SKM-1 treated with dmso at 0.1 percent for 144 hours (cell line): ENCODE results near the gene USP47.

Source experiments
- DNase-seq: peaks from one replicate; lab custom pipeline; 2025; ENCODE audit not compliant: unreplicated experiment; lab: John Stamatoyannopoulos, UW

The USP47 gene

DNA sequence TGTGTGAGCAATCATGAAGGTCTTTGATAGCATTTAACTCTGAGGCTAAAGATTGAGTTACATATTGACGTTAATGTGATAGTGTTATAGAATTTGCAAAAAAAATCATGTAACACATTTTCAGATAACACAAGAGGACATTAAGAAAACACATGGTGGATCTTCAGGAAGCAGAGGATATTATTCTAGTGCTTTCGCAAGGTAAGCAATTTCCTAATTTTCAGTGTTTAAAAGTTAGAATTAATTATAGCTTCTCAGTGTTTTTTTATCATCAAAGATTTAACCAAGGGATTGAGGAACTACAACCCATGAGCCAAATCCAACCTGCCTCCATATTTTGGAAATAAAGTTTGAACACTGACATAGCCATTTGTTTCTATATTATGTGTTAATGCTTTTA, 88.1 kb downstream of the USP47 start:
- DNase-seq, result no peak

DNA sequence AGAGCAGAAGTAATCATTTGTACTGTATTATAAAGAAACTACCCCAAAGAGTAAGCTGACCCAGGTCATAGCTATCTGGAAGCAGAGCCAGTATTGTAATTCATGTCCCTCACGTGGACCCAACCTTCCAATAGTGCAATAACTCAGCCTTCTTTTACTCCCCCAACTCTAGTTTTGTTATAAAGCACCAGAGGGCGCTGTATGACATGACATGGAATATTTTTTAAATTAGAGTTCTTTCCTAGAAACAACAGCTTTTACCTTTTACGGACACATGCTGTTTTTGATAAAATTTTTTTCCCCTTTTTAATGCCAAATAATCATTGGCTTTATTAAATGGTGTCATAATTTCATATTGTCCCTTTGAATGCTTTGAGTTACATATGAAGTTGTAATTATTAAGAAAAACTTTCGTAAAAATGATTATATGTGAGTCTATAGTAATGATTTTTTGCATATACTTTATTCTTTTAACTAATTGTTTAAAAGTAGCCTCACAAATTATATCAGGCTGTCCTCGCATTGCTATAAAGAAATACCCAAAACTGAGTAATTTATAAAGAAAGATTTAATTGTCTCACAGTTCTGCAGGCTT, 89.8 kb downstream of the USP47 start:
- peak; percentile 41 for DNase-seq

- no peak for DNase-seq
Observed at GRCh38 chr11:11935536-11935935, 93.8 kb downstream of the USP47 start.

- no peak for DNase-seq
Observed at GRCh38 chr11:11937433-11937832, 95.7 kb downstream of the USP47 start.

- DNase-seq, result no peak
Observed at GRCh38 chr11:11937957-11938356, 96.2 kb downstream of the USP47 start.

DNA sequence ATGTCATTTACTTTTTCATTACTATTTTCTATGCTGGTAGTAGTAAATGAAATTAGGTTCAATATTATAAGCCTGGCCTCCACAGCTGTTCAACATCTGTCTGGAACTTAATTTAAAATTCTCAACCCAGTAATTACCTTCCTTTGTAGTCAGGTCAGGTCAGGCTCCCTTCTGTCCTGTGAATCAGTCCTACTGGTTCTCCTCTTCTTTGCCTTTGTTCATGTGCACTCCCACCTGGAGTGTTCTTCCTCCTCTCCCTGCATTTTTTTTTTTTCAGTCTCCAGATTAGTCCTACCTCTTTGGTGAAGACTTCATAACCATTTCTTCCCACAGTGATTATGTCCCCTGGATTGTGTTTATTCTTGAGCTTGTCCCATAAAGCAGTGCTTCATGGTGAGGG, 98.8 kb downstream of the USP47 start:
- DNase-seq, result no peak

DNA sequence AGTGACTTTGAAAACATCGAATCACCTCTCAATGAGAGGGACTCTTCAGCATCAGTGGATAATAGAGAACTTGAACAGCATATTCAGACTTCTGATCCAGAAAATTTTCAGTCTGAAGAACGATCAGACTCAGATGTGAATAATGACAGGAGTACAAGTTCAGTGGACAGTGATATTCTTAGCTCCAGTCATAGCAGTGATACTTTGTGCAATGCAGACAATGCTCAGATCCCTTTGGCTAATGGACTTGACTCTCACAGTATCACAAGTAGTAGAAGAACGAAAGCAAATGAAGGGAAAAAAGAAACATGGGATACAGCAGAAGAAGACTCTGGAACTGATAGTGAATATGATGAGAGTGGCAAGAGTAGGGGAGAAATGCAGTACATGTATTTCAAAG, 100.9 kb downstream of the USP47 start:
- DNase-seq, result no peak

GRCh38 chr11:11944444-11944843, 102.7 kb downstream of the USP47 start:
- no peak for DNase-seq

GRCh38 chr11:11946180-11946579, 104.4 kb downstream of the USP47 start:
- no peak for DNase-seq

DNA sequence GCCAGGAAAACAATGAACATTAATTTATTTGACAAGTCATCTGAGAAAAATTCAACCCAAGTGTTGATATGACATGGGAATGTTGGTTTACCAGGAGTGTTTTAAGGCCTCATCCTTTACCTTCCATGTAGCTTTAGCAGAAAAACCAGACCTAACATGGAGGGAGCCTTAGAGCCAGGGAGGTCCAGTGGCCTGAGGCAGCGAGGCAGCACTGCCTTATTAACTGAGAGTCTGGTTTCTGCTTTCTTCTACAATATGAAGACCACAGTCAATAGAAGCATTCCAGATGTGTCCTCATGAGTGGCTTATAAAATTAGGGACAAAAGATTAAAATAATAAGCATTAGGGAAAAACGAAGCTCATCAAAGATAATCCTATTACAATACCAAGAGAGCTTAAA, 105.1 kb downstream of the USP47 start:
- DNase-seq, result no peak

- no peak for DNase-seq
Observed at GRCh38 chr11:11947825-11948224, 106.1 kb downstream of the USP47 start.

DNA sequence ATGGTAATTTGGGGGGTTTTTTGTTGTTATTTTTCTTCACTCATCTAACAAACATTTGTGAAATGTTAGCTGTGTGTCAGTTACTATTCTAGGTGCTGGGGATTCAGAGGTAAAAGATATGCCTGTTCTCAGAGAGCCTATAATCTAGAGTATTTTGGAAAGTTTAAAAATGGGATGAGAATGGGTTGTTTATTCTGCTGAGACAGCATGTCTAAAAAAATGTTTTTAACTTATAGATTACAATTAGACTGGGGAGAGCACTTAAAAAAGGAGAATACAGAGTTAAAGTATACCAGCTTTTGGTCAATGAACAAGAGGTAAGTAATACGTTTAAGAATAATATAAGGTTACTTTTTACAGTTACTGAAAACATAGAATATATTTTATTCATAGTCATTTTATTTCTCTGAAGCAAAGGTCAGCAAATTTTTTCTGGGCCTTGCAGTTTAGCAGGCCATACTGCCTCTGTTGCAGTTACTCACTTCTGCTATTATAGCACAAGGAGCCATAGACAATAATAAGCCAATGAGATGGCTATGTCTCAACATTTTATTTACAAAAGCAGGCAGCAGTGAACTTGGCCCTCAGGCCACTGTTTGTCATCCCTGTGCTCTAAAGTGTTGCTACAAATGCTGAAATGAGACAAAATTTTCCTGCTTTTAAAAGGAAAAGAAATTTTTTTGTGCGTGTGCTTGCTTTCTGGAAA, 106.6 kb downstream of the USP47 start:
- no peak for DNase-seq

DNA sequence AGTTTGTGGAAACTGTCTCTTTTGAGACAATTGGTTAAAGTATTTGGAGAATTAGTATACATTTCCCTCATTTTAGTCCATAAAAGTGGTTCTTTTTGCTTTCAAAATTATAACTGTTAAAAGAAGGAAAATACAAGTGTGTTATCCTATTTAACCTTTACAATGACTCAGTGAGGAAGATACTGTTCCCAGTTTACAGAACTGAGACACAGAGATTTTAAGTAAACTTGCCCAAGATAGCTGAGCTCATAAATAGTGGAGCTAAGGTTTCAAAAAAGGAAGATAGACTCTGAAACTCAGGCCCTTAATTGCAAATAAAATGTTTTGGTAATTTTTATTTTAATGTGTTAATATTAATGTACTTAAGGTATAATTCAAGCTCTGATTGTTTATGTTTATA, 107.7 kb downstream of the USP47 start:
- DNase-seq, result no peak

DNA sequence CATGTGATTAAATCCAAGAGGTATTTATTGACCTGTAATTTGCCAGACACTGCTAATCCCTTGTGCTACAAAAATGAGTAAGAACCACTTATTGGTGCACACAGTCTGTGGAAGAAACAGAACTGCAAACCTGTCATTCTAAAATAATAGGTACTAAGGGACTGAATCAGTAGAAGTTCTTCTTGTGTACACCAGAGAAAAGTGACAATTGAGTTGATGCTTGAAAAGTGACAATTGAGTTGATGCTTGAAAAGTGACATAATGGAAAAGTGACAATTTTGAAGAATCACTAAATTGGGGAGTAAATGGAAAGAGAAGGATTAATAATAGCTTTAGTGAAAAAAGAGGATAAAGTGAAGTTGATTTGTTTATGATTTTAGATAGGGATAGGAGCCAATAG, 110.3 kb downstream of the USP47 start:
- DNase-seq, result no peak

- DNase-seq, result no peak
Observed at GRCh38 chr11:11956006-11956405, 114.2 kb downstream of the USP47 start.

GRCh38 chr11:11958403-11959231, 116.8 kb downstream of the USP47 start:
- DNase-seq, result no peak

GRCh38 chr11:11959601-11960000, 117.8 kb downstream of the USP47 start:
- no peak for DNase-seq

- no peak for DNase-seq
Observed at GRCh38 chr11:11960687-11961086, 118.9 kb downstream of the USP47 start.

DNA sequence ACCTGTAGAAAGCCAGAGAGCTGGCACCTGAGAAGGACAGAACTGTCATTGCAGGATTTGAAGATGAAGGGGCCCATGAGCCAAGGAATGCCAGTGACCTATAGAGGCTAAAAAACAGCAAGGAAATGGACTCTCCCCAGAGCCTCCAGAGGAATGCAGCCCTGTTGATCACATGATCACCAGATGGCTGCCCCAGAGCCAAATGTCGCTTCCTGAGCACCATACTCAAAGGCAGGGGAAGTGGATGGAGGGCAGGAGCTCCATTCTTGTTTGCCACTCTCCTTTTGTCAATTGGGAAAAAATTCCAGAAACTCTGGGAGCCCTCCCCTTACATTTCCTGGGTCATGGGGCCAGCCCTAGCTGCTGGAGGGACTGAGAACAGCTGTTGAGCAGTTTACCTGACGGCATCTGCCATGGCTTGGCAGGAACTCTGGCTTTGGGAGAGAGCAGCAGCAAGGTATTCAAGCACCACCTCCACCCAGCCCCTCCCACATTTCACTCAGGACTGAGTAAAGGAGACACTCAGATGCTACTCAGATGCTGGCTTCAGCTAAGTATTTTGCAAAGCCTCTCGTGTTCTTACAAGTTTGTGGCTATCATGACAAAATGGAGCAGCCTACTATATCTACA, 119.7 kb downstream of the USP47 start:
- DNase-seq, result no peak

GRCh38 chr11:11963067-11963466, 121.3 kb downstream of the USP47 start:
- no peak for DNase-seq

DNA sequence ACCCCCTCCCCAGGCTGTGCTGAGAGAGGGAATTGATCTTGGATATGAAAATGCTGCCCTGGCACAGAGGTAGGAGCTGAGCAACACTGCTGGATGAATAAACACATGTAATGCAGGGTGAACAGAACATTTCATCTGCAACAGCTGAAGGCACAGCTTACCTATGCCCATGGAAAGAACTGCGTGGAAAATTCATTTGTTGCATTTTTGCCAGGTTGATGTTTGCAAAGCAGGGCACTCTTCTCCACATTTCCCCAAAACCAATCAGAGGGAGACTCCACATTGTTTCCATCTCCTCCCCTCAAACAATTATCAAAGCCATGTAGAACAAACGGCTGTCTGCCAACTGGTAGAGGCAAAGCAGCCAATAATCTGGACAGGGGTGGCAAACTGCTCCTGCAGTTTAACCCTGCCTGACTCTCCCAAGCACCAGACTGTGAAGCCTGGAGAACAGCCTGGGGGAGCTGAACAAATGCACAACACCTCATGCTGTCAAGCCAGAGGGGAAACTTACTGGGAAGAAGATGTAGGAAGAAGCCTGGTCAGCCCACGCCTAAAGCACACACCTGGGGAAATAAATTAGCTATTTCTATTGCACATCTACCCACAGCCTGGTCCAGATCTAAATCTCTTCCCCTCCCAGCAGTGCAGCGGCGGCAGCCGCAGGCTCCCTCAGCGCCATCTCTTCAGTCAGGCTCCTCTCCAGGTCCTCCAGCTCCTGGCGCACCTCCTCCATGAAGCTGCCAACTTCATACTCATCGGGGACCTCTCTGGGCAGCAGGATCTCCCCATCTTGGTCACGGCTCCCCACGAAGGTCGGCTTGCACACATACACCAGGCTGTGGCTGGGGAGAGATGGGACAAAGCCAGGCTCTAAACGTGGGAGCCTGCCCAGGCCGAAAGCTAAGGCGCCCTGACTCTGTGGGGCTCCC, 122.3 kb downstream of the USP47 start:
- no peak for DNase-seq
